Fibroblast of peridontal ligament (primary cell): ENCODE measurements around the gene CEP70.
"Not testable (repeated sequence)": the region's sequence is repeated elsewhere in the genome, so short reads cannot be mapped to it uniquely, and the experiment has no call there.

Experiments
- DNase-seq: peaks from one replicate; pipeline ENCODE4 v3.0.0-alpha.2; 2010; ENCODE audit errors: extremely low read depth

Gene CEP70

DNA sequence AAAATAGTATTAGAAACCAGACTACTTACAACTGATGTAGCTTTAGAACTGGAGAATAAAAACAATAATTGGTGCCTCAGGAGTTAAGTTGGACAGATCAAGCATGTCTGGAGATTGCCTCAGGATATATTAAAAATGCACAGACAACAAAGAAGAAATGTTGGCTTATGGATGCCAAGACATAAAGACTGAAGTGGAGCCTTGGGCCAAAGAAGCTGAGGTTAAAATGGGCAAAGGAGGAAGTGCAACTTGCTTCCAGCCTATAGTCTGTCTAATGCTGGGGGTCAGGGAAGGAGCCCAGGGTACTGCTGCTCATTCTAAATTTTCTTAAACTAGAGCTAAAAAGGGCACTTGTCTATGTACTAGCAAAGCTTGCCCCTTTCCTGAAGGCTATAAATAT is 82.1 kb downstream of the CEP70 start:
- no peak for DNase-seq

DNA sequence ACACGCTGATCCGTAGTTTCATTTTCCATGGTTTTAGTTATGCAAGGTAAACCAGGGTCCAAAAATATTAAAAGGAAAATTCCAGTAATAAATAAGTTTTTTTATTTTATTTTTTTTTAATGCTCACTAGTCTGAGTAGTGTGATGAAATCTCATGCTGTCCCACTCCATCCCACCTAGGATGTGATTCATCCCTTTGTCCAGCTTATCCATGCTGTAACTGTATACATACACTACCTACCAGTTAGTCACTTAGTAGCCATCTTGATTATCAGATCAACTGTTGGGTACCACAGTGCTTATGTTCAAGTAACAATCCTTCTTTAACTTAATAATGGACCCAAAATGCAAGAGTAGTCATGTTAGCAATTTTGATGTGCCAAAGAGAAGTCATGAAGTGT is 84.5 kb downstream of the CEP70 start:
- no peak for DNase-seq

DNA sequence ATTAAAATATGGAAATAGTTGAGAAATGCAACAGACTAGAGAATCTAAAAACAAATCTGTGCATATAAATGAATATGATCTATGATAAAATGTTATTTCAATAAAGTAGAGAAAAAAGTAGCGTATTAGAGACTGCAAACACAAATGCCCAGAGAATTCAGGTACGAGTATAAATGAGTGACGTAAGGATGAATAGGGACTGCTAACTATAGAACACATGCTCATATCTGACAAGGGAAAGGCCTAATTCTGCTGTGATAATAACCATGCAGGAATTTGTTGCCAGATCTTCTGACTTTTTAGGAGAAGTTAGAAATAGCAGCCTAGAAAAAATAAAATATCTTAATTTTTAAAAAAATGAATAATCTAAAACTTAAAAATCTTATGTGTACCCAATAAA is 86.5 kb downstream of the CEP70 start:
- no peak for DNase-seq

DNA sequence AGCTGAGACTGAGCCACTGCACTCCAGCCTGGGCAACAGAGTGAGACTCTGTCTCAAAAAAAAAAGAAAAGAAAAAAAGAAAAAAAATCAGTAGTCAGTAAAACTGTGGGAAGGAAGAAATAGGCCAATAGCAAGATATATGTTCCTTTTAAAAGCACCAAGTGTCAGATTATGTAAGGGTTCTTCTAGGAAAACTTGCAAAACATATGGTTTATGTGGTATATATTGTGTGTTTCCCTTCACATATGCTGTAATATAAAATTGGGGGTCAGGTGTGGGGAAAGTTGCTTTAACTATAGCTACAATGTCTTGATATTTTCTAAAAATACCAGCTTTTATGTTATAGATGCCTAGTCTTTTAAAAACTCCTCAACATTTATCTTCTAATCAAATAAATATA is 95.1 kb downstream of the CEP70 start:
- no peak for DNase-seq

DNA sequence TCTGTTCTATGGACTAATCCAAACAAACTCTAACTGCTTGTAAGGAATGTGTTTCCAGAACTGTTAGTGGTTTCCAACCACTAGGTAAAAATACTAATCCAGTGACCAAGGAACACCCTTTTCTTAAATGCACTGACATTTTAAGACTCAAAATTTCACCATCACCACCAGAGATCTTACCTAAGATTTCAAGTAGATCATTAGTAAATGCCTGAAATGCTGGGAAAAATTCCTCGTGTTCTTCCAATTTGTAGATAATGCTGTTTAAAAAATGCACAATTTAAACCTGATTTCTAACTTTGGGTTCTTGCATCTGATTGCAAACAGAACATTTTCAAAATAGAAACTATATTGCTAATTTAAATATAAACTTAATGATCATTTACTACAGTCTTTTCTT is 96.2 kb downstream of the CEP70 start:
- DNase-seq: no peak

DNA sequence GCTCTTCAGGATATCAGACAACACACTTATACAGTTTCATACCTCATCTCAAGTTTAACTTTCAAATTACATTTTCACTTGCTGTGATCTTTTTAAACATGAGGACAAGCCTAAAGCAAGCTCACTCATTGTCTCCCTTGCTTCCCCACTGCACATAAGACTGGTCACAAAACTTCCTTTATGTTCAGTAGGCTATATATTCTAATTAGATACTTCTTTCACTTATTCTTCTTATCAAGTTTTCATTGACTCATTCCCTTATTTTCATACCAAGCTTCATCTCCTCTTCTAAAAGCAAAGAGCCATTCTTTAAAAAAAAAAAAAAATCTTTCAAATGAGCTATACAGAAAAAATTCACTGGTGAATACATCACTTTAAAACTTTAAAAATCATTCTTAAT is 97.0 kb downstream of the CEP70 start:
- DNase-seq: no peak

DNA sequence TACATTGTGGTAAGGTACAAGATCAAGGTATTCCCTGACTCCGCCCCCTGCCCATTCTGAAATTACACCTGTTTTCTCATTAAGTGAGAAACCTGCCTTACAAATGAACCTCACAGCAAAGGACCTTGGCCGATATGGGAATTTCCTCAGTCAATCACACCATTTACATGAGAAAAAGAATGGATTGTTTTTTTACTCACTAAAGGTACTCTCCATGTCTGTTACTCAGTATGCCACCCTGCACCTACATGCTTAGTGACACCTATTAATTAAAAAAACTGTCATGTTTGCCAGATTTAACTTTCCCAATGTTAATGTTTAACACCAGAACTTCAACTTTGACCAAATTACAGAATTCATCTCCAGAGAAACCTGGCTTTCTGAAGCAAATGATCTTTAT is 97.6 kb downstream of the CEP70 start:
- DNase-seq: no peak

DNA sequence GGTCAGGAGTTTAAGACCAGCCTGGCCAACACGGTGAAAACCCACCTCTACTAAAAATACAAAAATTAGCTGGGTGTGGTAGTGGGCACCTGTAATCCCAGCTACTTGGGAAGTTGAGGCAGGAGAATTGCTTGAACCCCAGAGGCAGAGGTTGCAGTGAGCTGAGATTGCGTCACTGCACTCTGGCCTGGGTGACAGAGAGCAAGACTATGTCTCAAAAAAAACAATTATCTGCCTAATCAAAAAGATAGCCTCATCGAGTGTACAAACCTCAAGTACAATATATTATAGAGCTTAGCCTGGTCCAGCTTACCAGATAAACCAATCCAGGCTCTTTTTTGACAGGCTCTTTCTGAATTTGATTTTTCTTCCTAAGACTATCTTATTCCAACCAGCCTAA is 98.4 kb downstream of the CEP70 start:
- DNase-seq: not testable (repeated sequence)

DNA sequence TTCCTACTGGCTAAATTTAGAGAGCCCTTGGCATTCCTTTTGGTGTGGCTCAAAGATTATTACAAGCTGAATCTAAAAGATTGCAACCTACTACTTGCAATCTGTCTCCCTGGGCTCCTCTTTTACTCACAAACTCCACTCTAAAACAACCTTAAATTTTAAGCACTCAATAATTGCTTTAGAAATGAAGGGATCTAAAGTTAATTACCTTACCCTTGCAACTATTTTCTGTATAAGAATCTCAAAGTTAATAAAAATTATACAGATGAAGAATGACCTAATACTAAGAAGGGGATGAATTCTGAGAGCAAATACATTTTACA is 99.5 kb downstream of the CEP70 start:
- DNase-seq: no peak

DNA sequence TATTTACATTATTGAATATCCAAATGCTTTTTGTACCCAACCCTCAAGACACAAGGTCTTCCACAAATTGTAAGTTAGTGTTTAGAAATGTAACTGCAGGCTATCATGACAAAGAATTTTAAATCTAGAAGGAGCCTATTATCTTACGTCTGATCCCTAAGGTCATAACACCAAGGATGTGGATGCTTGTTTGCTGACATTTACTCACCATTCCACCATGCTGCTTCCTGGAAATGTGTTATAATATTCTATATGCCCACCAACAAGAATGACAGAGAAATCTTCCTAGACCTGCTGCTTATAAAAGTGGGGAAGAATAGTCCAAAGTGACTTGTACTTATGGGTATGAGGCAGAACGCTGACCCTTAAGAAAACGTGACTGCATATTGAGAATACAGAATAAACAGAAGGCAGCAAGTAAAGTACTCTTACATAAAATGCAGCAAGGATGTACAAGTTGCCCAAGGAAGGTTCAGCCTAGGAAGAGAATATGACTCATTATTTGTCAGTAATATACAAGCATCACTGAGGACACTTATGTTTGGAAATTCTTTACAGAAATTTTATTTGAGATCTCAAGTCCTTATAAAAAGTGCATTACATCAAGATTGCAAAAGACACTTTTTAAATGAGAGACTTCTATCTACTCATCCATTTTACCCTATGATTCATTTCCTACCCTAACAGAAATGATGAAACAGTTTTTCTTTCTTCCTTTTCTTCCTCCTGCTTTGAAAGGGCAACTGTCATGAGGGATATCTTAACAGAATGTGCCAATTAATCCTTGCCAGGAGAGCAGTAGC is 100.1 kb downstream of the CEP70 start:
- peak; percentile 85 for DNase-seq

DNA sequence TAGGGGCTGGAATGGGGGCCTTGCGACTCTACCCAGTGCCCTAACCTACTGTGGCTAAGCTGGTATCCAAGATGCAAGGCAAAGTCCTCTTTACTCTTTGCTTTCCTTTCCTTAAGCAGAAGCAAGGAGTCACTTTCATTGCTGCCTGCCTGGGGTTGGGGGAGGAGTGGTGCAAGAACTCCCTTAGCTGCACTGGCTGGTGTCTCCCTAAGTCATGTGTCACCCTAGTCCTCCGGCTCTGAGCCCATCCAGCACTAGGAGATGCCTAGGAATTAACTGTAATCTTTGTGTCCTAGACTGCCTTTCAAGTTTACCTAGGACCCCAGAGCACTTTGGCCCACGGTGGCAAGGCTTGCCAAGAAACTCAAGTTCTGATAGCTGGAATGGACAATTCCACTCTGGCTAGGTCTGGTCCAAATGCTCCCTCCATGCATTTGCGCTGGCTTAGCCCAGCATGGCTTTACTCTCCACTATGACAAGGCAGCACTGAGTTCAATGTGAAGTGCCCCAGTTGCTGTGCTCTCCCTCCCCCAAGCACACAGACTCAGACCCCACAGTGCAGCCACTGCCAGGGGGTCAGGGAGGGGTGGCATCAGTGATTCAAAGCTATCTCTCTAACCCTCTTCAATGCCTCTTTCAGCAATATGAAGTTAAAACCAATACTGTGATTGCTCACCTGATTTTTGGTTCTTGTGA is 100.9 kb downstream of the CEP70 start:
- DNase-seq: no peak

DNA sequence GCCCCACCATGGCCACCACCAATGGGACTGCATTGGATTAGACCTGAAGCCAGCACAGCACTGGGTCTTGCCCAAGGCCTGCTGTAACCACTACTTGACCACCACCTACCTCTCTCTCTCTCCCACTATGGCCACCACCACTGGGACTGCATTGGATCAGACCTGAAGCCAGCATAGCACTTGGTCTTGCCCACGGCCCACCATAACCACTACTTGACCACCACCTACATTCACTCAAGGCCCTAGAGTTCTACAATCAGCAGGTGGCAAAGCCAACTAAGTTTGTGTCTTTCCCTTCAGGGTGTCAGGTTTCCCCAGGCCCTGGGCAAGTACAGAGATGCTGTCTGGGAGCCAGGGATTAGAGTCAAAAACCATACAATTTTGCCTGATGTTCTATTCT is 102.1 kb downstream of the CEP70 start:
- no peak for DNase-seq

DNA sequence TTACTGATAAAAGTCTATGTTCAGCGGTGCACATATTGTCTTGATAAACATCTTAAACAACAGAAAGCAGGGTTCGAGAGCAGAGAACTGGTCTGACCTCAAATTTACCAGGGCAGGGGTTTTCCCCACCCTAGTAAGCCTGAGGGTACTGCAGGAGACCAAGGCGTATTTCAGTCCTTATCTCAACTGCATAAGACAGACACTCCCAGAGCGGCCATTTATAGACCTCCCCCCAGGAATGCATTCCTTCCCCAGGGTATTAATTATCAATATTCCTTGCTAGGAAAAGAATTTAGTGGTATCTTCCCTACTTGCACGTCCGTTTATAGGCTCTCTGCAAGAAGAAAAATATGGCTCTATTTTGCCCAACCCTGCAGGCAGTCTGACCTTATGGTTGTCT is 107.5 kb downstream of the CEP70 start:
- DNase-seq: not testable (repeated sequence)

DNA sequence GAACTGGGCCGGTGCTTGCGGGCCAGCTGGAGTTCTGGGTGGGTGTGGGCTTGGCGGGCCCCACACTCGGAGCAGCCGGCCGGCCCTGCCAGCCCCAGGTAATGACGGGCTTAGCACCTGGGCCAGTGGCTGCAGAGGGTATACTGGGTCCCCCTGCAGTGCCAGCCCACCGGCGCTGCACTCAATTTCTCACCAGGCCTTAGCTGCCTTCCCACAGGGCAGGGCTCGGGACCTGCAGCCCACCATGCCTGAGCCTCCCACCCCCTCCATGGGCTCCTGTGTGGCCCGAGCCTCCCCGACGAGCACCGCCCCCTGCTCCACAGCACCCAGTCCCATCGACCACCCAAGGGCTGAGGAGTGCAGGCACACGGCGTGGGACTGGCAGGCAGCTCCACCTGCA is 109.4 kb downstream of the CEP70 start:
- DNase-seq: not testable (repeated sequence)

DNA sequence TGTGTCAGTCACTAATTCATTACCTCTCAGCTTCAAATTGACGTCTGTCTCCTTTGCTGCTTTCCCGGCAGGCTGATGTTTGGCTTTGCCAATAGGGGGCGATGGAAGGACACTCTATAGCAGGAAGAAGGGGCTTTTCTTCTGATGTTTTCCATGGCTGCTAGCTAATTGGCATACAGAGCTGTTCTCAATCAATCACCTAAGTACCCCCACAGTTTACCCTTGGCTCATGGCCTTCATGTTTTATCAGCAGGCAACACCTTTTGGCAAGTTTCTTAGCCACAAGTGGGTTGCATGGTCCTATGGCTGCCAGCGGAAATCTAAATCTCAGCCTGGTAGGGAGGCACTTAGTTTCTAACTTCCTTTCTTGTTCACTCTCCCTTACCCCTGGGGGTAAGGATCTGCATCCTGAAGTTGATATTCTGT is 114.6 kb downstream of the CEP70 start:
- peak; percentile 34 for DNase-seq

DNA sequence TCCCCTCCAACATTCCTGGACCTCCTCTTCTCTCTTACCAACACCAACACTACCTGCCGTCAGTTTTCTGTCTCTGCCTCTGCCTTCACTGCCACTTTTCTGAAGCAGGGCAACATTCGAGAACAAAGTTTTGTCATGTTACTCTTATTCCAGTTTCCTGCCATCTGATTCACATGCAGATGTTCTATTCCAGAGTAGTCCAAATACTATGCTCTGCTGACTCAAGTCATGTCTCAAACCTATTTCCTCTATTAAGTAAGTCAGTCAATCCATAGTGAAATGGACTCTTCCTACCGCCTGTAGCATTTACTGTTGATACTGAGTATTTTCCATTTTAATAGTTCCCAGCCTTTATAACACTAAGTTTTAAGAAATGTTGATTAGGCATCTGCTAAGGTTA is 116.3 kb downstream of the CEP70 start:
- no peak for DNase-seq

DNA sequence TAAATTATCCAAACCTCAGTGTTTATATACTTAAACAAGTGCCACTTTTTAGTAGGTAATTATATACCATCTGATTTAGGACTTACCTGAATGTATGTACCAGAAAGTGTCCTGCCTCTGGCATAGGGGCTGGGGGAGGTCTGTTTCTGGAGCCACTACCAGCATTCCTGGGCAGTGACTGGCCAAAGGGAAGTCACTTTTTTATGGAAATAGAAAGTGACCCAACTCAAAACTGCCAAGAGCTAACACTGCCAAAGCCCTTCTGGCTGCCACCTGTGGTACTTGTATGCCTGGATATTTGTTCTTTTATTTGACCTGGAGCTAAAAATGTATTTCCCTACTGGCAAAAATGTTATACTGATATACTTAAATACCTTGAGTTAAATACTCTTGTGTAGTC is 116.9 kb downstream of the CEP70 start:
- DNase-seq: no peak

DNA sequence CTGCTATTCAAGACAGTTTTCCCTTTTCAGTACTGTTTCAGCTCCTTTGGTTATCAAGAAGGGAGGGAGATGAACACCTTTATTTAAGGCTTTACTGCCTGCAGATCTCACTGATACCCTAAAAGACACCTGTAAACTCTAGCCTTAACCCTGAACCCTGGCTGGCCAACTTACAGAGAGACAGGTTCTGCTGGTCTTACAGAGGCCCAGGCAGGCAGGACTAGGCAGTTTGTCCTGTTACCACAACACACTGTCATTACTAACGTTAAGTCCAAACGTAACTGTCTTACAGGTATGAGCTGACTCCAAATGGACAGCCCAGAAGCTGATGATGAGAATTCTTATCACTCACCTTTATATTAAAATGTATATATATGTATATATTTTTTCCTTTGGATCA is 117.5 kb downstream of the CEP70 start:
- no peak for DNase-seq

DNA sequence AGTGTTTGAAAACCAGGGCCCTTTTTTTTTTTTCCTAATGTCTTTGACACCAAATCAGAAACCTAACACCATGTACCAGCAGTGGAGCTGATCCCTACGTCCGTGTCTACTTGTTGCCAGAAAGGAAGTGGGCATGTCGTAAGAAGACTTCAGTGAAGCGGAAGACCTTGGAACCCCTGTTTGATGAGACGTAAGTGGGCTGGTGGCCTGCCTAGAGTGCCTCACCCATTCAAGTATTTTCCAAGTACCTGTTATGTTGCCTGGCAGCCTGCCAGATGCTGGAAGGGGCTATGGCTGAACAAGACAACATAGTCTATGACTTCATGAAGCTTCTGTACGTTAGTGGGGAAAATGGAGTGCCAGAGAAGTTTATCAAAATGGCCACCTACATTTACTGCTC is 119.9 kb downstream of the CEP70 start:
- no peak for DNase-seq

DNA sequence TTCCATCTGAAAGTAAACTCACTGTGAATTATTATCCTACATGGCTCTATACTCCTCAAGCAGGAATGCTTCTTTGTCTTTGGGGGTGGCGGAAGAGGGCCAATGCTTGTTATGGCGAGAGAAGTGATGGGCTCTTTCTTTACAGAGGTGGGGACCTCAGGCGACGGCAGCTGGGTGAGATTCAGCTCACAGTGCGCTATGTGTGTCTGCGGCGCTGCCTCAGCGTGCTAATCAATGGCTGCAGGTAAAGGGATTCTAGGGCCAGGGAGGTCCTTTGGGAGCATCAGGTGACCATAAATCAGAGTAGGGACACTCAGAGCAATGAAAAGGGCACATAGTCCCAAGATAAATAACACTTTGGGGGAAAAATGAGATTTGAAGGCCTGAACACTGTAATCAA is 120.7 kb downstream of the CEP70 start:
- DNase-seq: no peak

DNA sequence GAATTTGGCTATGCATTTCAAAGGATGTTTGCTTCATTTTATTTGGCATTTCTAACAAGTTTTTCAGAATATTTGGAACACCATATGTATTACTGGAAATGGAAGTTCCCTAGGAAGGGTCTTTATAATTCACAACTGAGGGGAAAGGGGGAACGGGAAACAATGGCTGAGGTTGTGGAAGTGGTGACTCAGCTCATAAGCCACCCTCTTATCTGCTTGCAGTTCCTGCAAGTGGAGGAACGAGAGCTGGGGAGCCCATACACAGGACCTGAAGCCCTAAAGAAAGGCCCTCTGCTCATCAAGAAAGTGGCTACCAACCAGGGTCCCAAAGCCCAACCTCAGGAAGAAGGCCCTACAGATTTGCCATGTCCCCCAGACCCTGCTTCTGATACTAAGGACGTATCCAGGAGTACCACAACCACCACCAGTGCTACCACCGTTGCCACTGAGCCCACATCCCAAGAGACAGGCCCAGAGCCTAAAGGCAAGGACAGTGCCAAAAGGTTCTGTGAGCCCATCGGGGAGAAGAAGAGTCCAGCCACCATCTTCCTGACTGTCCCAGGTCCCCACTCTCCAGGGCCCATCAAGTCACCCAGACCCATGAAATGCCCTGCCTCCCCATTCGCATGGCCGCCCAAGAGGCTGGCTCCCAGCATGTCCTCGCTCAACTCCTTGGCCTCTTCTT is 121.8 kb downstream of the CEP70 start:
- no peak for DNase-seq

DNA sequence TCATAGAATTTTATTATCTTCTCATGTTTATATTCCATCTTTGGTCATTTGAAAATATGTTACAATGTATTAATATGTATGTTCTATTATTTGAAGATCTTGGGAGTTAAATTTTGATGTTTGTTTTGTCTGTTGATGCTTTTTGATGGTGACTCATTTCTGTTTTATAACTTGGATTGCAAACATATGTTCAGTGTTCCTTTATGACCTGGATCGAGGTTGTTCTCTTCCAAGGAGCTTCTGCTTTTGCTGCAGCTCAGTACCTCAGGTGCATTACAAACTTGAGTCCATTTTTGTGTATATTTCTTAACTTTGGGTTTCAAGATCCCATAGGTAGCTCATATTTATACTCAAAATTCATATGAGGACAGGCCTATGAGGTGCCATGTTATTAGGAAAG is 122.6 kb downstream of the CEP70 start:
- DNase-seq: no peak

DNA sequence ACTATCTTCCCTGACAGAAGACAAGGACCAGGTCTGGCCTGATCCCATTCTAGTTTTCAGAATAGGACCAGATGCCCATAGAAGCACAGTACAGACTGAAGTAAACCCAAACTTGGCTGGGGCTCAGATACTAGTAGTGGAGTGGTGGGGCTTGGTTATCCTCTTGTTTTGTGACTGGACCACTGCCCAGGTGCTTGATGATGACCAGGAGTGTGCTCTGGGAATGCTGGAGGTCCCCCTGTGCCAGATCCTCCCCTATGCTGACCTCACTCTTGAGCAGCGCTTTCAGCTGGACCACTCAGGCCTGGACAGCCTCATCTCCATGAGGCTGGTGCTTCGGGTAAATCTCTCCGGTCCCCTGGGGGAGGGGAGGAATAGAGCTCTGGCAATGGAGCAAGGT is 123.4 kb downstream of the CEP70 start:
- DNase-seq: no peak
